Esophagus squamous epithelium (tissue), 4 donors: ENCODE data around the gene PJA1.

ENCODE experiments used
- POLR2A ChIP-seq, 4 donors: fragments of 450-650 bp; IDR thresholded peaks; one replicate each; pipeline ENCODE4 v1.6.1; 2017; ENCODE audit warnings: antibody characterized with exemption in 4 of 4, mild to moderate bottlenecking in 4 of 4, moderate library complexity in 3 of 4
- TF ChIP-seq, protein P1 (sequence below), 6 experiments: fragments of 450-650 bp in 4 of 6; fragments of 200-600 bp in 2 of 6; sonication (generic) in 2 of 6; IDR thresholded peaks; one replicate each; pipeline ENCODE4 v1.5.1; 2016 to 2019; ENCODE audit warnings: antibody characterized with exemption in 6 of 6, mild to moderate bottlenecking in 4 of 6, moderate library complexity in 4 of 6

DNA sequence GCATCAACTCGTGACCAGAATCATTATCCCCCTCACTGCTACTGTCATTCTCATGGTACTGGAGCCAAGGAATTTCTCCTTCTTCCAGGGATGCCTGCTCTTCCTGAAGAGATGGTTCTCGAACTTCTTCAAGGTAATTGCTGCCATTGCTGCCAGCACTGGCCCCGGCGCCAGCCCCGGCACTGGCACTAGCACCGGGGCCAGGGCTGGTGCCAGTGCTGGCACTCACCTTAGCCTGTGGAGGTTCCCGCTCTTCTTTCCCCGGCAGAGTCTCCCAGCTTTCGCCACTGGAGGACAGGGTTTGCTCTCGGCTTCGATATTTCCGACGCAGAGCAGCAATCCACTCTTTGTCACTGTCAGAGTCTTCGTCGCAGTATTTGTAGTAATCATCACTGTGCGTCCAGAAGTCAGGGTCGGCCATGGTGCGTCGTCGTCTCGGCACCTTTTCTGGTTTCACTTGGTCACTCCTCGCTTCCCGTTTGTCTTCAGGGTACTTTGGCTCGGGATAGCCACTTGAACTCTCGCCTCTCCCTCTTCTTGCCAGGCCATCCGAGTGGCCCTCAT, 3.4 kb downstream of the PJA1 start:
- TF ChIP-seq, protein P1, sequence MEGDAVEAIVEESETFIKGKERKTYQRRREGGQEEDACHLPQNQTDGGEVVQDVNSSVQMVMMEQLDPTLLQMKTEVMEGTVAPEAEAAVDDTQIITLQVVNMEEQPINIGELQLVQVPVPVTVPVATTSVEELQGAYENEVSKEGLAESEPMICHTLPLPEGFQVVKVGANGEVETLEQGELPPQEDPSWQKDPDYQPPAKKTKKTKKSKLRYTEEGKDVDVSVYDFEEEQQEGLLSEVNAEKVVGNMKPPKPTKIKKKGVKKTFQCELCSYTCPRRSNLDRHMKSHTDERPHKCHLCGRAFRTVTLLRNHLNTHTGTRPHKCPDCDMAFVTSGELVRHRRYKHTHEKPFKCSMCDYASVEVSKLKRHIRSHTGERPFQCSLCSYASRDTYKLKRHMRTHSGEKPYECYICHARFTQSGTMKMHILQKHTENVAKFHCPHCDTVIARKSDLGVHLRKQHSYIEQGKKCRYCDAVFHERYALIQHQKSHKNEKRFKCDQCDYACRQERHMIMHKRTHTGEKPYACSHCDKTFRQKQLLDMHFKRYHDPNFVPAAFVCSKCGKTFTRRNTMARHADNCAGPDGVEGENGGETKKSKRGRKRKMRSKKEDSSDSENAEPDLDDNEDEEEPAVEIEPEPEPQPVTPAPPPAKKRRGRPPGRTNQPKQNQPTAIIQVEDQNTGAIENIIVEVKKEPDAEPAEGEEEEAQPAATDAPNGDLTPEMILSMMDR (IDR thresholded peaks at IDR 0.05): no peak
- TF ChIP-seq POLR2A (IDR thresholded peaks at IDR 0.05): no peak
